Measurements from ENCODE around the gene HOXD11.

The HOXD11 gene

DNA sequence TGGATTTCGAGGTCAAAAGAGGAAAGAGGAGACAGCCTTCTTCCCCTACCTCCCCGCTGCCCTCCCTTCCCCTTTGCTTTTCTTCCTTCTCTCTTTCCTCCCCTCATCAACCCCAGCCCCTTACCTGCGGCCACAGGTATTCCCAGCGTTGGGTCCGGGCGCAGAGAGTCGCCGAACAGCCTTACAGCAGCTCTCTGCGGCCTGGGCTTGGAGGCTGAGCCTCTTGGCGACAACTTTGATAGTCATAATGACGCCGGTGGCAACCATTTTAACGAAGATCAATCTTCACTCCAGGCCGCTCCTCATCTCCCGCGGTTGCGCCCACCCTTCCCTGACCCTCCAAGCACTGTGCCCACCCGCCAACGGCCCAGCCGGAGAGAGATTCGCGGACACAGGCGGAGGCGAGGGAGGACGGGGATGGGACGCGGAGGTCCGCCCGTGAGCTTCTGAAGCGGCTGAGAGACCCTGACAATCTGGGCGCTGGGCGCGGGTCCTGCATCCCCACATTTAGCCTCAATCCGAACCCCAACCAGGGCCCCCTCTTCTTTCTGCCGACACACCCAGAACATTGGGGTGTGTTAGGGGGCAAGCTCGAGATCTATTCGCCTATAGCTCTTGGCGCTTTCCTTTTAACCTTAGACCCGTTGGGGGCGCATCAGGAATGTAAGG is 21.8 kb upstream of the HOXD11 start:
- Histone ChIP-seq H3K36me3 (replicated peaks) (no peaks in the 10 kb centered on the region), H3K4me1 (peaks cover 12% of the 10 kb centered on the region), H3K9me3 (peaks cover 19% of the 10 kb centered on the region), H3K4me3 (no peak overlapping the region), H3K27me3 (ENCODE audit: low read depth) (peaks cover 62% of the 10 kb centered on the region)
- no peak for DNase-seq (ENCODE audit: low spot score in 2 of 2)
- in situ Hi-C loops (cut with MboI; ENCODE audit: low sequenced_read_pairs) = loop anchor here (25.0 kb wide), 2 partner anchors 1048 to 1373 kb away; no protein-coding TSS in a partner anchor

DNA sequence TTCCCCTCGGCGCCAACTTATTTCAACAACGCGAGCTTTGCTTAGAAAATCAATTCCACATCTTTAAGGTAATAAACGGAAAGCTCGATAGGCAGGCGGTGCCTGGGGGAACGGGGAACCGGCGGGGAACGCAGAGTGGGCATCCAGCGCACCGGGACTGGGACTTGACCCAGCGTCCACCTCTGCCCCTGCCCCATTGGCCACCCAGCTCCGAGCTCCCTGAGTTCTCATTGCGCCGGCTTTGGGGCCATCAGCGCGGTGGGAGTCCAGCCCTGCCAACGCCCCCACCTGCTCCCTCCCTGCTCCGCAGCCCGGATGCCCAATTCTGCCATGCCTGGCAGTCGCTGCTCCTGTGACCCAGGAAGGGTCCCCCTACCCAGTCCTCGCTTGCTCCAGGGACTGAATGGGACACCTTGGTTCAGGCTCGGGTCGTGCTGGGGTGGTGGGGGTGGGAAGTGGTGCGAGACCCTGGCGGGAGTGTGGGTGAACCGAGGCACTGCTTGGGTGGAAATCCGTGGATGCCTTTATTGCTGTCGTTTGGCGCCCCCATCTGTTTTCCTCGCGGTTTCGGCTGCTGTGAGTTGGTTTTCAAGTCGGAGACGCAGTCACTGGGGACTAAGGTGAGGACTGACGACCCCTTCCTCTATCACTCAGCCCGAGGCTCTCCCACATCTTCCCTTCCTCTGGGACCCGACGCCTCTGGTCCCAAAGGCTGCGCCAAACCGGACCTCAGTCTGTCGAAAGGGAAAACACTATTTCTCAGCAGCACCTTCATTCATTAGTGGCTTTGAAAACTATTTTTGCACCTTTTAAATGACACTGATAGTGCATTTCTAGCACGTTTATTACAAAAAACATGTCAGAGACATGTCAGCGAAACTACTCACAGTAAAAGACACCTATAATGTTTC is 21.0 kb upstream of the HOXD11 start:
- H3K4me1 ChIP-seq = peaks cover 10% of the 10 kb centered on the region
- in situ Hi-C loops (cut with MboI; ENCODE audit: low sequenced_read_pairs) = loop anchor here (25.0 kb wide), 2 partner anchors 1049 to 1374 kb away; no protein-coding TSS in a partner anchor
- H3K36me3 ChIP-seq (replicated peaks) = no peaks in the 10 kb centered on the region
- peaks cover 55% of the 10 kb centered on the region for H3K27me3 ChIP-seq (ENCODE audit: low read depth)
- peaks cover 14% of the 10 kb centered on the region for H3K9me3 ChIP-seq
- 0 out of 2 replicates have a peak overlapping the region, but pooled peaks have one; percentile 8 for H3K4me3 ChIP-seq
- peak; percentile 32 to 71 for DNase-seq (ENCODE audit: low spot score in 2 of 2)

DNA sequence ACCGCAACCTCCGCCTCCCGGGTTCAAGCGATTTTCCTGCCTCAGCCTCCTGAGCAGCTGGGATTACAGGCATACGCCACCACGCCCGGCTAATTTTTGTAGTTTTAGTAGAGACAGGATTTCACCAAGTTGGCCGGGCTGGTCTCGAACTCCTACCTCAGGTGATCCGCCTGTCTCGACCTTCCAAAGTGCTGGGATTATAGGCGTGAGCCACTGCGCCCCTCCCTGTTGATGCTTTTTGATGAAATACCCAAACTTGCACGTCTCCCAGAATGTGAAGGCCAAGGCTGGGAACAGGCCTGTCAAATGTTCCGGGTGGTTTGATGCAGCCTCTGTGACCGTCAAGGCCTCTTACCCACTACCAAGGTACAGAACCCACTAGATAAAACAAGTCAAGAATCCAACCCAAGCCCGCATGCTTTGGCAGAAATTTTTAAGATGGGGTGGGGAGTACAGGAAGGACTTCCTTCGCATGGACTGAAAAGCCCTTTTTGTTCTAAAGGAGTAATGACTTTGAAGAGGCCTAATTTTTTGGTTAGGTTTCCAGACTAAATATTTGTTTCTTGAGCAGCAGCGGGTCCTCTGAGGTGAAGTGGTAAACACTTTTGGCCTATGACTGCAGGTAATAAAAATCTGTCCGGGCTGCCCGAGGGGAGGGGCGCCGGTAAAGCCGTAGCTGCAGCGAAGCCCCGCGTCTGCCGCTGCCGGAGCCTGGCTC is 19.6 kb upstream of the HOXD11 start:
- in situ Hi-C loops (cut with MboI; ENCODE audit: low sequenced_read_pairs) = loop anchor here (25.0 kb wide), 2 partner anchors 1050 to 1375 kb away; no protein-coding TSS in a partner anchor
- peaks cover 10% of the 10 kb centered on the region for H3K4me1 ChIP-seq
- no peaks in the 10 kb centered on the region for H3K36me3 ChIP-seq (replicated peaks)
- peak in 1 of 2 experiments; percentile 3 for DNase-seq (ENCODE audit: low spot score in 2 of 2)
- peaks cover 42% of the 10 kb centered on the region for H3K27me3 ChIP-seq (ENCODE audit: low read depth)
- H3K4me3 ChIP-seq = no peak overlapping the region
- peaks cover 5% of the 10 kb centered on the region for H3K9me3 ChIP-seq

GRCh38 chr2:176088048-176088936 is 18.8 kb upstream of the HOXD11 start:
- Histone ChIP-seq H3K4me3 (no peak overlapping the region), H3K4me1 (peaks cover 12% of the 10 kb centered on the region), H3K9me3 (no peaks in the 10 kb centered on the region; the same call in 1 of the 2 replicates), H3K27me3 (ENCODE audit: low read depth) (peaks cover 34% of the 10 kb centered on the region), H3K36me3 (replicated peaks) (no peaks in the 10 kb centered on the region)
- DNase-seq (ENCODE audit: low spot score in 2 of 2) = peak; percentile 50 to 80
- in situ Hi-C loops (cut with MboI; ENCODE audit: low sequenced_read_pairs) = loop anchor here (25.0 kb wide), 2 partner anchors 1051 to 1376 kb away; no protein-coding TSS in a partner anchor

GRCh38 chr2:176088937-176089842 is 17.9 kb upstream of the HOXD11 start:
- Histone ChIP-seq H3K9me3 (no peaks in the 10 kb centered on the region), H3K4me1 (peaks cover 19% of the 10 kb centered on the region)
- in situ Hi-C loops (cut with MboI; ENCODE audit: low sequenced_read_pairs) = loop anchor here (25.0 kb wide), 2 partner anchors 1052 to 1377 kb away; no protein-coding TSS in a partner anchor

DNA sequence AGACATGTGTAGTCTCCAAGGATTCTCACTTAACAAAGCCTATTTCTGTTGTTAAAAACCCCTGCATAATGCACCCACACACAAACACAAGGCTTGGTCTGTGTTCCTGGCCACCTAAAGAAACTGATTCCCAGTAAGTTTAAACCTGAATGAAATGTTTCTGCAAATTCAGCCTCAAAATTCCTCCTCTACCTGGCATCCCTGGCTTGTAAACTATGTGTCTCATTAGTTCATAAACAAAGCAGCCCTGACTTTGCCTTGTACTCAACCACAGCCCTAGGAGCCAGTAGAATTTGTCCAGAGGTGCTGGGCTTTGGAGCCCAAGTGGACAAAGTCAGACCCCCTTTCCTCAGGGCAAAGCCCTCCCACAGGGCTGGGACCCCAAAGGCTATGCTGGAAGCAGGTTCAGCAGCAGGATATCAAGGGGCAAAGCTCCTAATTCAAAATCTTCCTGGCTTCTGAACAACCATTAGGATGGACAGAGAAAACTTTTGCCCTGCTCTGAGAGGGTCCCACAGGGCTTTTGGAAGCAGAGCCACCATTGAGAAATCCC is 17.2 kb upstream of the HOXD11 start:
- Histone ChIP-seq H3K4me1 (peaks cover 22% of the 10 kb centered on the region), H3K36me3 (replicated peaks) (no peaks in the 10 kb centered on the region), H3K4me3 (no peak overlapping the region), H3K27me3 (ENCODE audit: low read depth) (peaks cover 21% of the 10 kb centered on the region), H3K9me3 (no peaks in the 10 kb centered on the region)
- no peak for DNase-seq (ENCODE audit: low spot score in 2 of 2)
- in situ Hi-C loops (cut with MboI; ENCODE audit: low sequenced_read_pairs) = loop anchor here (10.0 to 25.0 kb wide), 3 partner anchors 725 to 1378 kb away; no protein-coding TSS in a partner anchor

More at GRCh38 chr2:176088937-176089842, 17.9 kb upstream of the HOXD11 start:
- Histone ChIP-seq H3K36me3 (replicated peaks) (no peaks in the 10 kb centered on the region), H3K4me3 (no peak overlapping the region), H3K27me3 (ENCODE audit: low read depth) (peaks cover 26% of the 10 kb centered on the region)
- DNase-seq (ENCODE audit: low spot score in 2 of 2) = no peak

DNA sequence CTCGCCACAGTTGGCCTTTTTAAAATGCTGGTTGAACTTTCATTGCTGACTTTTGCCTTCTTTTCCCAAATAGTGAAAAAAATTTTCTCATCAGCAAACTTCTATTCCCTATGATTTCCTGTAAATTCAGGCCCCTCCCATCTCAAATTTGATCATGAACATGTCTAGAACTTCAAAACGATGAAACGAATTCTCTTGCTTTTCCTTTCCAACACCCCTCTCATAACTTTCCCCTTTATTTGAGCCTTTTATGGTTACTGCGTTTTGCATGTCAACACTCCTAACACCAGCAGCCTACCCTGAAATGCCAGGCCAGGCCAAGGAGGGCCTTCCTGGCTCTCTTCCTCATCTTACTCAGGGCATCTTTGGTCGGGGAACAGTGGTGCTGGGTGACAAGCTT is 16.2 kb upstream of the HOXD11 start:
- DNase-seq (ENCODE audit: low spot score in 2 of 2) = no peak
- H3K36me3 ChIP-seq (replicated peaks) = no peaks in the 10 kb centered on the region
- H3K4me1 ChIP-seq = peaks cover 30% of the 10 kb centered on the region
- in situ Hi-C loops (cut with MboI; ENCODE audit: low sequenced_read_pairs) = loop anchor here (10.0 to 25.0 kb wide), 3 partner anchors 726 to 1379 kb away; no protein-coding TSS in a partner anchor
- H3K4me3 ChIP-seq = no peak overlapping the region
- H3K27me3 ChIP-seq (ENCODE audit: low read depth) = peaks cover 11% of the 10 kb centered on the region
- no peaks in the 10 kb centered on the region for H3K9me3 ChIP-seq

DNA sequence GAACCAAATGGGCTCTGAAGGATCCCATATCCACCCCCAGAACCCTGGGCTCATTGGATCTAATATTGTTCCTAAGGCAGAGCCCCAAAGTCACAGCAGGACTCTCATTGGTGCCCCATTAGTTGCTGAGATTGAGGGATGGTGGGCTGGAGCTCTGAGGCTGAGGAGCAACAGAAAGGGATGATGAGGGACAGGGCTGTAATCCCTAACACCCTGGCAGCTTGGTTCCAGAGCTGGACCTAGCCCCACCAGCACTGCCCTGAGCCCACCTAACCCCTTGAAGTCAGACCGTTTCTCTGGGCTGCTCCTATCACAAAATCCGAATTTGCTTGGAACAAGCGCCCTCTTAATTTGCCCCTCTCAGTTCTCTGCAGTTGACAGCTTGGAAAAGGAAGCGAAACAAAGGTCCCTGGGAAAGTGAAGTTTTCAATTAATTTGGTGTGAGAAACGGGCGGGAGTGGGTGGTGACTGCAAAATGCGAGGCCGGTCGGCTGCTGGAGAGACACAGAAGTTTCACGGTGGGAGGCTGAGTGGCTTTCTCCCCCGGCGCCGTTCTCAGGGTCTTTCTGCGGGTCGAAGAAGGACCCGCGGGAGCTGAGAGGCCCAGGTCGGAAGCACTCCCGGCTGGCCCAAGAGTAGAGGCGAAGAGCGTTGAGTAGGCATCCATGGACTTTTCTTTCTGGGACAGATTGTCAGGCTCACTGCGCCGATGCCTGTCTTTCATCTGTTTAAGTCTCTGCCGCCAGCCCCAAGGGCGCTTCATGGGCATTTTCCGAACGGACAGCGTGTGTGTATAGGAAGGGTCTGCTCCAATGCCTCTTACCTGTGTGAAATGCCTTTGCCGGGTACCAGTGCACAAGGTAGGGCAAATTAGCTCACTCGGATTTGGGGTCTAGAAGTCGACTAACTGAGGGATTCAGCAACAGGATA is 15.5 kb upstream of the HOXD11 start:
- H3K36me3 ChIP-seq (replicated peaks) = no peaks in the 10 kb centered on the region
- peaks cover 4% of the 10 kb centered on the region for H3K27me3 ChIP-seq (ENCODE audit: low read depth)
- DNase-seq (ENCODE audit: low spot score in 2 of 2) = no peak
- no peak overlapping the region for H3K4me3 ChIP-seq
- H3K4me1 ChIP-seq = peaks cover 35% of the 10 kb centered on the region
- no peaks in the 10 kb centered on the region for H3K9me3 ChIP-seq
- in situ Hi-C loops (cut with MboI; ENCODE audit: low sequenced_read_pairs) = loop anchor here (10.0 to 25.0 kb wide), 3 partner anchors 727 to 1379 kb away; no protein-coding TSS in a partner anchor

GRCh38 chr2:176092270-176093144 is 14.6 kb upstream of the HOXD11 start, which contains the start of gene HOXD13:
TSS of gene HOXD13 (plus strand) at chr2:176092721. CDS start at chr2:176092891, 170 bp downstream.
- Histone ChIP-seq H3K9me3 (no peaks in the 10 kb centered on the region), H3K27me3 (ENCODE audit: low read depth) (no peaks in the 10 kb centered on the region), H3K36me3 (replicated peaks) (no peaks in the 10 kb centered on the region), H3K4me1 (peaks cover 35% of the 10 kb centered on the region), H3K4me3 (peak within 1 kb of the TSS; percentile 41)
- DNase-seq (ENCODE audit: low spot score in 2 of 2) = peak; percentile 53 to 78
- in situ Hi-C loops (cut with MboI; ENCODE audit: low sequenced_read_pairs) = loop anchor here (10.0 to 25.0 kb wide), 3 partner anchors 728 to 1380 kb away; no protein-coding TSS in a partner anchor

All from HAP-1 (cell line).